H1 (cell line): ENCODE data around the gene ZFYVE21. TPM values are rescaled to one million over a fixed set of nuclear protein-coding genes. Genes with fewer than 3 reads are reported as not detected.

Experiments
- CTCF ChIA-PET: fragments of 300-600 bp; sonication (Branson Sonifier 250); formaldehyde crosslinking; loops from one replicate; lab custom pipeline; 2021; ENCODE audit not compliant: partially characterized antibody; lab: Charles Lee
- POLR2A ChIA-PET: fragments of 300-600 bp; sonication (Branson Sonifier 250); formaldehyde crosslinking; loops from one replicate; lab custom pipeline; 2021; ENCODE audit warnings: inconsistent platforms; ENCODE audit not compliant: partially characterized antibody; lab: Charles Lee
- DNase-seq, 2 experiments: peaks; one replicate each; pipeline versions ENCODE4 v3.0.0 to v3.0.0-alpha.2; 2010 to 2022; ENCODE audit warnings: low spot score in 2 of 2, low read depth in 1 of 2, mixed read lengths in 1 of 2
- FAIRE-seq: peaks from 2 replicates; lab custom pipeline; 2011; peaks lifted over from hg19 to GRCh38; lab: Jason Lieb, UNC
- H2AFZ ChIP-seq: 2 replicates; pipeline ENCODE4 v1.8.1; 2012; ENCODE audit warnings: low read length, inconsistent platforms
- H2AK5ac ChIP-seq: 2 replicates; pipeline ENCODE4 v1.6.1; 2013; ENCODE audit warnings: low read depth, low read length
- H2BK120ac ChIP-seq: replicated peaks from 2 replicates; pipeline ENCODE3; 2013; ENCODE audit warnings: low read depth, low read length, inconsistent platforms
- H2BK12ac ChIP-seq: 2 replicates; pipeline ENCODE4 v1.6.1; 2013; ENCODE audit warnings: low read depth, low read length
- H2BK15ac ChIP-seq: 2 replicates; pipeline ENCODE4 v1.6.1; 2013; ENCODE audit warnings: low read length
- H2BK20ac ChIP-seq: 2 replicates; pipeline ENCODE4 v1.6.1; 2013; ENCODE audit warnings: low read length
- H2BK5ac ChIP-seq: 2 replicates; pipeline ENCODE4 v1.6.1; 2013; ENCODE audit warnings: low read depth, low read length
- H3K14ac ChIP-seq: 2 replicates; pipeline ENCODE4 v1.6.1; 2013; ENCODE audit warnings: inconsistent platforms; ENCODE audit not compliant: insufficient read length
- H3K18ac ChIP-seq: 2 replicates; pipeline ENCODE4 v1.6.1; 2013; ENCODE audit warnings: low read length; ENCODE audit errors: extremely low read depth
- H3K23ac ChIP-seq: 2 replicates; pipeline ENCODE4 v1.6.1; 2013; ENCODE audit warnings: inconsistent platforms; ENCODE audit not compliant: insufficient read length
- H3K23me2 ChIP-seq: 2 replicates; pipeline ENCODE4 v1.6.1; 2013; ENCODE audit warnings: low read depth, low read length
- H3K27ac ChIP-seq: 2 replicates; pipeline ENCODE4 v1.6.1; 2011; ENCODE audit warnings: low read depth, low read length, inconsistent platforms
- H3K27me3 ChIP-seq, 4 experiments: replicated peaks in 1 of 4; 1 replicate in 1 of 4; 2 replicates in 3 of 4; pipeline versions ENCODE4 v1.6.1 to v1.8.1; 2011 to 2013; ENCODE audit warnings: low read length in 3 of 4, mild to moderate bottlenecking in 3 of 4, inconsistent platforms in 2 of 4, mixed read lengths in 2 of 4, moderate library complexity in 1 of 4; ENCODE audit not compliant: control insufficient read depth in 3 of 4, insufficient read depth in 3 of 4; ENCODE audit errors: extremely low read depth in 1 of 4
- H3K36me3 ChIP-seq, 4 experiments: 2 replicates each; pipeline versions ENCODE4 v1.6.1 to v1.8.1; 2011 to 2013; ENCODE audit warnings: mild to moderate bottlenecking in 4 of 4, low read length in 3 of 4, moderate library complexity in 2 of 4, control low read depth in 1 of 4, inconsistent platforms in 1 of 4; ENCODE audit not compliant: insufficient read depth in 4 of 4, control insufficient read depth in 2 of 4
- H3K4ac ChIP-seq: replicated peaks from 2 replicates; pipeline ENCODE3; 2013; ENCODE audit warnings: low read length, low read depth, mixed read lengths, inconsistent platforms; ENCODE audit not compliant: insufficient read length
- H3K4me1 ChIP-seq, 4 experiments: replicated peaks in 1 of 4; 1 replicate in 1 of 4; 2 replicates in 3 of 4; pipeline versions ENCODE4 v1.6.1 to v1.8.1; 2011 to 2013; ENCODE audit warnings: low read length in 3 of 4, inconsistent platforms in 2 of 4, mixed read lengths in 1 of 4; ENCODE audit not compliant: insufficient read depth in 4 of 4, control insufficient read depth in 3 of 4
- H3K4me2 ChIP-seq, 2 experiments: 2 replicates each; pipeline versions ENCODE4 v1.6.1 to v1.8.1; 2011 to 2013; ENCODE audit warnings: low read depth in 2 of 2, low read length in 2 of 2, control low read depth in 1 of 2, inconsistent platforms in 1 of 2, mild to moderate bottlenecking in 1 of 2; ENCODE audit not compliant: insufficient read depth in 1 of 2
- H3K4me3 ChIP-seq, 4 experiments: fragments of 200-600, 300-600 bp in 1 of 4; sonication (generic), shearing (Covaris generic), sonication (Bioruptor Twin) in 1 of 4; 2 replicates each; pipeline versions ENCODE4 v1.5.1 to v1.8.1; 2011 to 2016; ENCODE audit warnings: low read length in 4 of 4, low read depth in 3 of 4, control low read depth in 2 of 4, inconsistent platforms in 2 of 4, mild to moderate bottlenecking in 2 of 4, mixed read lengths in 1 of 4, moderate library complexity in 1 of 4; ENCODE audit not compliant: insufficient read depth in 2 of 4; ENCODE audit errors: extremely low read depth in 1 of 4
- H3K56ac ChIP-seq: replicated peaks from 2 replicates; pipeline ENCODE3; 2013; ENCODE audit warnings: low read depth, mild to moderate bottlenecking, mixed read lengths, low read length, inconsistent platforms; ENCODE audit not compliant: insufficient read length
- H3K79me1 ChIP-seq: 2 replicates; pipeline ENCODE4 v1.6.1; 2013; ENCODE audit warnings: low read depth, low read length, control low read depth
- H3K79me2 ChIP-seq, 2 experiments: 2 replicates each; pipeline versions ENCODE4 v1.6.1 to v1.8.1; 2012 to 2013; ENCODE audit warnings: low read length in 2 of 2, mild to moderate bottlenecking in 2 of 2, inconsistent platforms in 1 of 2; ENCODE audit not compliant: insufficient read depth in 2 of 2, control insufficient read depth in 1 of 2
- H3K9ac ChIP-seq, 4 experiments: replicated peaks in 1 of 4; 1 replicate in 1 of 4; 2 replicates in 3 of 4; pipeline versions ENCODE4 v1.6.1 to v1.8.1; 2011 to 2013; ENCODE audit warnings: low read depth in 3 of 4, low read length in 3 of 4, control low read depth in 2 of 4, mild to moderate bottlenecking in 2 of 4, moderate library complexity in 2 of 4, inconsistent platforms in 1 of 4; ENCODE audit errors: extremely low read depth in 1 of 4
- H3K9me3 ChIP-seq, 2 experiments: 2 replicates each; pipeline versions ENCODE4 v1.6.1 to v1.8.1; 2012 to 2013; ENCODE audit warnings: mild to moderate bottlenecking in 2 of 2, moderate library complexity in 2 of 2, control low read depth in 1 of 2, inconsistent platforms in 1 of 2, low read depth in 1 of 2, low read length in 1 of 2, mixed read lengths in 1 of 2; ENCODE audit not compliant: insufficient read depth in 2 of 2
- H4K20me1 ChIP-seq, 2 experiments: replicated peaks in 1 of 2; 2 replicates each; pipeline versions ENCODE3 to v1.8.1; 2011 to 2013; ENCODE audit warnings: inconsistent platforms in 2 of 2, low read length in 2 of 2, mild to moderate bottlenecking in 1 of 2; ENCODE audit not compliant: insufficient read depth in 2 of 2, control insufficient read depth in 1 of 2
- H4K5ac ChIP-seq: 2 replicates; pipeline ENCODE4 v1.6.1; 2013; ENCODE audit warnings: low read length, low read depth, mixed read lengths, inconsistent platforms; ENCODE audit not compliant: insufficient read length
- H4K8ac ChIP-seq: 2 replicates; pipeline ENCODE4 v1.8.0; 2013; ENCODE audit warnings: mild to moderate bottlenecking, moderate library complexity, low read length, inconsistent platforms; ENCODE audit not compliant: insufficient read depth; ENCODE audit errors: extremely low read depth
- H4K91ac ChIP-seq: replicated peaks from 2 replicates; pipeline ENCODE3; 2013; ENCODE audit warnings: low read length, mixed read lengths, inconsistent platforms; ENCODE audit not compliant: insufficient read length
- CEBPB ChIP-seq: IDR thresholded peaks from 2 replicates; pipeline ENCODE4 v1.6.1; 2012; ENCODE audit warnings: low read depth, low read length
- SP4 ChIP-seq: IDR thresholded peaks from 2 replicates; pipeline ENCODE4 v1.6.1; 2012; ENCODE audit warnings: low read length, inconsistent platforms
- WGBS, 2 experiments: shearing (Covaris generic) in 1 of 2; methylation state at CpG; one replicate each; pipeline versions ENCODE4 v1.1.6 to v1.1.7; 2013 to 2015; ENCODE audit warnings: low lambda C conversion rate in 2 of 2, mixed read lengths in 2 of 2, inconsistent platforms in 1 of 2, low coverage in 1 of 2, missing lambda C conversion rate in 1 of 2; ENCODE audit not compliant: insufficient replicate concordance in 2 of 2, insufficient coverage in 1 of 2, insufficient read length in 1 of 2; ENCODE audit errors: extremely low coverage in 1 of 2, missing lambda C conversion rate in 1 of 2; 5-methylcytosine and 5-hydroxymethylcytosine counted together
- polyA plus RNA-seq, 7 experiments: library from polyadenylated mRNA; depleted of rRNA in 3 of 7; stranded (reverse) in 5 of 7; unstranded in 2 of 7; fragments of >200 nt in 5 of 7; fragments of 200-250 nt in 2 of 7; gene quantifications; 1 replicate in 5 of 7; 2 replicates in 1 of 7; 4 replicates in 1 of 7; pipeline versions ENCODE4 v1.2.1 to v1.2.3, GENCODE V29; 2011 to 2013; ENCODE audit warnings: missing spikeins in 2 of 7, mixed read lengths in 2 of 7
- total RNA-seq: library from RNA; stranded (reverse); fragmentation: NEBNext Ultra II Directional; extraction: Animal tissue kit (Norgen Biotek cat#: 25700); gene quantifications from 2 replicates; pipeline ENCODE4 v1.2.1, GENCODE V29; 2021

Gene ZFYVE21
- total and polyA plus RNA-seq, 2 of the 8 experiments (the other 6 are each of a cell fraction or from before 2014, with no cell fraction given), result 53.4 to 127 TPM

DNA sequence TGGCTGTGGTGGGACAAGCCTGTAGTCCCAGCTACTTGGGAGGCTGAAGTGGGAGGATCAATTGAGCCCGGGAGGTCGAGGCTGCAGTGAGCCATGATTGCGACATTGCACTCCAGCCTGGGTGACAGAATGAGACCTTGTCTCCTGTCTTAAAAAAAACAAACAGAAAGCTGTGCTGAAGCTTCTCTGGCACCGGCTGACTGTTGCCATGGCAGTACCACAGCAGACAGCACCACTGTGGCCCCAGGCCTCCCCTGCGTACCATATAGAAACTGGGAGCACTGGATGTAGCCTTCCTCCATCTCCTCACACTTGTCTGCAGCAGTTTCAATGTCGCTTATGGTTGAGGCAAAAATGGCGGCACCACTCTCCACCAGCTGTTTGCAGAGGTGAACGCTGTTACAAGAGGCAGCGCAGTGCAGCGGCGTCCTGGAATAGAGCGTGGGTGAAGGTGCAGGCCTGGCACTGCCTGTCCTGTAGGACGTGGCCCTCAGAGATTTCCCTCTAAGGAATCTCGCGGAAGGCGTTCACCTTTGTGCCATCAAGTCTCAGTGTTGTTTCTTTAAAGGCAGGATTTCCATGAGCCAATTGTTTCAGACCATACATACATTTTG lies 21.9 kb downstream of the ZFYVE21 start:
- POLR2A ChIA-PET, result interaction anchor here (1.4 kb wide), 1 partner anchor 11 kb away, joined by 3 read pairs; no protein-coding TSS in a partner anchor

More for the DNA sequence above, 21.9 kb downstream of the ZFYVE21 start:
- no peaks in the 10 kb centered on the region for H3K9me3 ChIP-seq
- peaks cover 0 to 3% (median under 1%) of the 10 kb centered on the region in 4 experiments; a peak in 3 of 7 replicates for H3K4me1 ChIP-seq
- no peak overlapping the region for H4K8ac ChIP-seq
- no peak overlapping the region for H4K5ac ChIP-seq
- CTCF ChIA-PET, result interaction anchor here (0.6 to 2.5 kb wide), 5 partner anchors 13 to 195 kb away, joined by 3 to 9 read pairs (median 4); no protein-coding TSS in a partner anchor
- no peak overlapping the region for H4K91ac ChIP-seq
- H3K4ac ChIP-seq, result no peak overlapping the region
- H3K23ac ChIP-seq, result no peak overlapping the region
- WGBS, 2 experiments, result 92% methylated on average over 16 of the region's 16 CpGs; no CpG with 5 or more reads in 1 of the 2 experiments
- no peak overlapping the region for H3K9ac ChIP-seq
- no peaks in the 10 kb centered on the region for H3K79me1 ChIP-seq
- TF ChIP-seq SP4 (no peak), CEBPB (0 out of 2 replicates have a peak, but pooled peaks have one; percentile 39)
- FAIRE-seq (no peak), DNase-seq (no peak)
- no peak overlapping the region for H3K14ac ChIP-seq
- H3K4me2 ChIP-seq, result no peak overlapping the region
- H3K36me3 ChIP-seq, result peaks cover 0 to 6% (median 2%) of the 10 kb centered on the region in 4 experiments; a peak in 4 of 8 replicates
- no peak overlapping the region for H2BK15ac ChIP-seq
- H3K23me2 ChIP-seq, result no peaks in the 10 kb centered on the region
- H3K79me2 ChIP-seq, result no peaks in the 10 kb centered on the region
- H3K4me3 ChIP-seq, result no peak overlapping the region
- no peak overlapping the region for H2BK120ac ChIP-seq
- no peak overlapping the region for H2BK20ac ChIP-seq
- no peak overlapping the region for H2BK5ac ChIP-seq
- H2AK5ac ChIP-seq, result no peak overlapping the region
- H3K18ac ChIP-seq, result no peak overlapping the region
- H3K56ac ChIP-seq, result no peak overlapping the region
- H3K27me3 ChIP-seq, result no peaks in the 10 kb centered on the region
- H4K20me1 ChIP-seq, result peaks cover 0 to 6% of the 10 kb centered on the region in 2 experiments
- no peak overlapping the region for H3K27ac ChIP-seq
- H2BK12ac ChIP-seq, result no peak overlapping the region
- H2AFZ ChIP-seq, result no peak overlapping the region
